ENCODE data around the gene ABITRAM. TPM values are rescaled to one million over a fixed set of nuclear protein-coding genes. Genes with fewer than 3 reads are reported as not detected.
A peak's percentile ranks its signal among the peaks of the same experiment; 100 is the strongest.
"Not testable (repeated sequence)": the region's sequence is repeated elsewhere in the genome, so short reads cannot be mapped to it uniquely, and the experiment has no call there.

The ABITRAM gene, protein sequence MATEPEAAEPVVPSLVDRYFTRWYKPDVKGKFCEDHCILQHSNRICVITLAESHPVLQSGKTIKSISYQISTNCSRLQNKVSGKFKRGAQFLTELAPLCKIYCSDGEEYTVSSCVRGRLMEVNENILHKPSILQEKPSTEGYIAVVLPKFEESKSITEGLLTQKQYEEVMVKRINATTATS
- 10 to 100 TPM; 18.5 to 42.9 (median 19.1) TPM for total RNA-seq

DNA sequence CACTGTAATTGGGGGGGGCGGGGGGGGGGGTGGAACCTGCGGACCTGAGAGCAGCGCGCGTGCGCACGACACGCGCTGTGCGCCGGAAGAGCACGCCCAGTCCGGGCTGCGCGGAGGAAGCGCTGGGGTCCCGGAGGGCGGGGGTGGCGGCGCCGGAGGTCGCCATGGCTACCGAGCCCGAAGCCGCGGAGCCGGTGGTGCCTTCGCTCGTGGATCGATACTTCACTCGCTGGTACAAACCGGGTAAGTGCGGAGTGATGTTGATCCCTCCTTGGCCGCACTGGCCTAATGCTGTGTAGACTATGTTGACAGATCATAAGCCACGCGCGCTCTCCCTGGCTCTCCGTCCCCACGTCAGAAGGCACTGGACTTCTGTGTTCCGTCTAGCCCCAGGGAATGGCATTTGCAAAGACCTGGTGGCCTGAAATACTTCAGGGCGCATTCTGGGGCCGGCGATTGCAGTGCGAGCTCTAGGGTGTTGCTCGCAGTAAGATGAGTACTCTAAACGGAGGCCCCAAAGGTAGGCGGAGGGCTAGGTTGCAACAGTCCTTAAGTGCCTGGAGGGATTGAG, at the start of gene ABITRAM:
Gene ABITRAM, plus strand, starts transcription at position 78 of the 571 bp plus-strand sequence. Its CDS starts 87 bp downstream, at position 165.
- Histone ChIP-seq H3K4me3 (replicated peaks in 1 of 3) (peak within 1 kb of the TSS; percentile 76 to 99 (median 95)), H3K4me1 (peaks cover 15 to 48% of the 10 kb centered on the region in 2 donors), H3K36me3 (peaks cover 0 to under 1% of the 10 kb centered on the region in 2 donors), H3K27me3 (no peaks in the 10 kb centered on the region), H3K27ac (peak within 1 kb of the TSS; percentile 86 to 96 (median 89)), H3K9me3 (no peaks in the 10 kb centered on the region)
- 0 to 1% methylated on average over 34 to 45 of the region's 47 CpGs for WGBS, 2 donors
- intact Hi-C loops (cut with DNase I): no loop called here
- TF ChIP-seq POLR2A (IDR thresholded peaks at IDR 0.05): no peak
- TF ChIP-seq, protein P1, sequence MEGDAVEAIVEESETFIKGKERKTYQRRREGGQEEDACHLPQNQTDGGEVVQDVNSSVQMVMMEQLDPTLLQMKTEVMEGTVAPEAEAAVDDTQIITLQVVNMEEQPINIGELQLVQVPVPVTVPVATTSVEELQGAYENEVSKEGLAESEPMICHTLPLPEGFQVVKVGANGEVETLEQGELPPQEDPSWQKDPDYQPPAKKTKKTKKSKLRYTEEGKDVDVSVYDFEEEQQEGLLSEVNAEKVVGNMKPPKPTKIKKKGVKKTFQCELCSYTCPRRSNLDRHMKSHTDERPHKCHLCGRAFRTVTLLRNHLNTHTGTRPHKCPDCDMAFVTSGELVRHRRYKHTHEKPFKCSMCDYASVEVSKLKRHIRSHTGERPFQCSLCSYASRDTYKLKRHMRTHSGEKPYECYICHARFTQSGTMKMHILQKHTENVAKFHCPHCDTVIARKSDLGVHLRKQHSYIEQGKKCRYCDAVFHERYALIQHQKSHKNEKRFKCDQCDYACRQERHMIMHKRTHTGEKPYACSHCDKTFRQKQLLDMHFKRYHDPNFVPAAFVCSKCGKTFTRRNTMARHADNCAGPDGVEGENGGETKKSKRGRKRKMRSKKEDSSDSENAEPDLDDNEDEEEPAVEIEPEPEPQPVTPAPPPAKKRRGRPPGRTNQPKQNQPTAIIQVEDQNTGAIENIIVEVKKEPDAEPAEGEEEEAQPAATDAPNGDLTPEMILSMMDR (IDR thresholded peaks at IDR 0.05): no peak
- DNase-seq: peak; percentile 73 to 75

DNA sequence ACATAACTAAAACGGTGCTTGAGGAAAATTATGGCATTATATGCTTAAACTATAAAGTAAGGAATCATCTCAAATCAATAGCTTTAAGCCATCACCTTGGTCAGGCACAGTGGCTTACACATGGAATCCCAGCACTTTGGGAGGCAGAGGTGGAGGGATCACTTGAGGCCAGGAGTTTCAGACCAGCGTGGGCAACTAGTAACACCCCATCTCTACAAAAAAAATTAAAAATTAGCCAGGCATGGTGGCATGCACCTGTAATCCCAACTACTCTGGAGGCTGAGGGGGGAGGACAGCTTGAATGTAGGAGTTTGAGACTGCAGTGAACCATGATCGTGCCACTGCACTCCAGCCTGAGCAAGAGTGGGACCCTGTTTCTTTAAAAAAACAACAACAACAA, 49.5 kb upstream of the ABITRAM start:
- Histone ChIP-seq H3K4me3 (replicated peaks in 1 of 3) (no peak overlapping the region), H3K36me3 (peaks cover 4 to 21% of the 10 kb centered on the region in 2 donors), H3K27me3 (no peaks in the 10 kb centered on the region), H3K27ac (no peak overlapping the region), H3K9me3 (no peaks in the 10 kb centered on the region), H3K4me1 (peaks cover 0 to 6% of the 10 kb centered on the region in 2 donors)
- no peak for DNase-seq
- TF ChIP-seq, protein P1 (IDR thresholded peaks at IDR 0.05): no peak
- no peak for TF ChIP-seq POLR2A (IDR thresholded peaks at IDR 0.05)
- intact Hi-C loops (cut with DNase I): no loop called here
- 91 to 94% methylated on average over 3 of the region's 3 CpGs for WGBS, 2 donors

DNA sequence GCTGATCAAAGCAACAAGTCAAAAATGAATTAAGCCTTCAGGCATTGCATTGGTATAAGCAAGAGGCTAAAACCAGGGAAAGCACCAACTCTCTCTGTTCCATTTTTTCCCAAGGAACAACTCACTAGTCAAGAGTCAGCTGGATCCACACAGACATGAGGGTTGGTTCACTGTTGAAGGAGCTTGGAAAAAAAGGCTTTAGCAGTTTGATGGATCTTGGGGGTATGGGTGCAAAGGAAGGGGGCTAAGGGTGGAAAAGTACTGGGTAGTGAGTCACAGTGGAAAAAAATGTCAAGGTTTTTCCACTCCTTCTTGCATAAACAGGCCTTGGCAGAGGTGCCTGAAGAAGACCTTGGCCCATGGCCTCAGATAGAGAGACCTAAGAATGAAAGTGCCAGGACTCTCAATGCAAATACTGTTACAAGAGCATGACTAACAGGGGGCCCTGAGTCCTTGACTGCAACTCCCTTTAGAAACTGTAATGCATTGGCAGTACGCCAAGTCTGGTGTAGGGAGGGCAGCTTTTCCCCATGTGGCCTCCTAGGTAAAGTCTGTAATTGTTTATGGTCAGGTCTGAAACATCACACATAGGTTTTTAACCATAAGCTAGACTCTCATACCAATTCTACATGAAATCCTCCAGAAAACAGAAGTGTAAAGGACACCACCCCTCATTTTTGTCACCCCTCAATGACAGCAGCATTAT, 48.4 kb upstream of the ABITRAM start:
- Histone ChIP-seq H3K4me1 (peaks cover 0 to 6% of the 10 kb centered on the region in 2 donors), H3K27me3 (no peaks in the 10 kb centered on the region), H3K27ac (peak overlapping the region in 2 of 3 donors; percentile 9 to 42), H3K4me3 (replicated peaks in 1 of 3) (no peak overlapping the region), H3K9me3 (no peaks in the 10 kb centered on the region), H3K36me3 (peaks cover 6 to 19% of the 10 kb centered on the region in 2 donors)
- intact Hi-C loops (cut with DNase I): no loop called here
- peak; percentile 17 to 54 for DNase-seq
- TF ChIP-seq, protein P1 (IDR thresholded peaks at IDR 0.05): no peak
- TF ChIP-seq POLR2A (IDR thresholded peaks at IDR 0.05): no peak
- 33 to 36% methylated on average over 1 of the region's 1 CpG for WGBS, 2 donors

DNA sequence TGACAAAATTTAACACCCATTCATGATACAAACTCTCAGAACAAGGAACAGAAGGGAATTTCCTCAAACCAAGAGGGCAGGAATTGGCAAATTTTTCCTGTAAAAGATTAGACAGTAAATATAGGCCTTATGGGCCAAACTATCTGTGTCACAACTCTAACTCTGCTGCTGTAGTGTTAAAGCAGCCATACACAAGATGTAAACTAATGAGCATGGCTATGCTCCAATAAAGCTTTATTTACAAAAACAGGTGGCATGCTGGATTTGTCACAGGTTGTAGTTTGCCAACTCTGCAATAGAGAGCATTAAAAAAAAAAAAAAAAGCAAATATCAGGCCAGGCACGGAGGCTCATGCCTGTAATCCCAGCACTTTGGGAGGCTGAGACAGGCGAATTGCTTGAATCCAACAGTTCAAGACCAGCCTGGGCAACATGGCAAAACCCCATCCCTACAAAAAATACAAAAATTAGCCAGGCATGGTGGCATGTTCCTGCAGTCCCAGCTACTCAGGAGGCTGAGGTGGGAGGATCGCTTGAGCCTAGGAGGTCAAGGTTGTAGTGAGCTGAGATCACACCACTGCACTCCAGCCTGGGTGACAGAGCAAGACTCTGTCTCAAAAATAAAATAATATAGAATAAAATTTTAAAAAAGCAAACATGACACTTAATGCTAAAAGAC, 47.5 kb upstream of the ABITRAM start:
- H3K4me3 ChIP-seq (replicated peaks in 1 of 3); DNase-seq; H3K9me3 ChIP-seq; H3K4me1 ChIP-seq; H3K27ac ChIP-seq; intact Hi-C loops (cut with DNase I); H3K27me3 ChIP-seq: not testable (repeated sequence)
- peaks cover 16 to 27% of the 10 kb centered on the region in 2 donors for H3K36me3 ChIP-seq
- WGBS, 2 donors: 94 to 100% methylated on average over 3 of the region's 3 CpGs

DNA sequence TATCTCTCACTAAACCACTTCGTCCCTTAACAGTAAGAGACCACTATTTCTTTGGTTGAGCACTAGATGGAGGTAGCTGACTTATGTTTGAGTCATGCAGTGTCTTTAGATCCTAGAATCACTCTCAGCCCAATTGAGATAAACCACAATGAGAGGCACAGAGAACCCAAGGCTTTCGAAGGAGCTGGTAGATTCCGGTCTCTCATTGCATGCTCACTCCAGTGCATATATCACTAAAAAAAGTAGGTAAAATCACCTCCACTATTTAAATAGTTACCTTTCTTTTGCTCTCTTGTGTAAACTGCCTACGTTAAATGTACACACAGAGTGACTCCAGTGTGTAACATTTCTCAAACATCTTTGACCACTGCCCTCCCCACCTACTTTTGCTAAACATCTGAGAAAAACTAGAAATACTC, 44.5 kb upstream of the ABITRAM start:
- H3K27me3 ChIP-seq: no peaks in the 10 kb centered on the region
- H3K36me3 ChIP-seq: peaks cover 28 to 48% of the 10 kb centered on the region in 2 donors
- intact Hi-C loops (cut with DNase I): no loop called here
- H3K9me3 ChIP-seq: no peaks in the 10 kb centered on the region
- TF ChIP-seq, protein P1 (IDR thresholded peaks at IDR 0.05): peak in 3 of 6 experiments; percentile 18 to 23 (median 19)
- TF ChIP-seq POLR2A (IDR thresholded peaks at IDR 0.05): no peak
- 94 to 96% methylated on average over 4 of the region's 4 CpGs for WGBS, 2 donors
- H3K27ac ChIP-seq: no peak overlapping the region
- DNase-seq: no peak
- H3K4me3 ChIP-seq (replicated peaks in 1 of 3): no peak overlapping the region
- H3K4me1 ChIP-seq: peaks cover 0 to 6% of the 10 kb centered on the region in 2 donors
